Cardiac muscle cell (in vitro differentiated cells and primary cell): ENCODE data around the gene ANKMY1. TPM values are rescaled to one million over a fixed set of nuclear protein-coding genes. Genes with fewer than 3 reads are reported as not detected.

ENCODE experiments used
- DNase-seq, 2 donors: peaks; one replicate each; pipeline versions ENCODE4 v3.0.0 to v3.0.0-alpha.2; 2010 to 2017; ENCODE audit warnings: low read depth in 1 of 2, low spot score in 1 of 2
- H3K27ac ChIP-seq: fragments of 200-600 bp; sonication (generic); 2 replicates; pipeline ENCODE4 v1.5.1; 2016
- H3K27me3 ChIP-seq: fragments of 200-600 bp; sonication (generic); 2 replicates; pipeline ENCODE4 v1.6.0; 2016; ENCODE audit warnings: control low read depth
- H3K36me3 ChIP-seq: fragments of 200-600 bp; sonication (generic); 2 replicates; pipeline ENCODE4 v1.5.1; 2016; ENCODE audit warnings: control low read depth
- H3K4me1 ChIP-seq: fragments of 200-600 bp; sonication (generic); 2 replicates; pipeline ENCODE4 v1.8.1; 2017; ENCODE audit warnings: low read depth, mild to moderate bottlenecking, mixed run types
- H3K4me3 ChIP-seq: fragments of 200-600 bp; sonication (generic); 2 replicates; pipeline ENCODE4 v1.5.1; 2016; ENCODE audit warnings: mild to moderate bottlenecking
- H3K9me3 ChIP-seq: fragments of 200-600 bp; sonication (generic); 2 replicates; pipeline ENCODE4 v1.5.1; 2017; ENCODE audit warnings: low read depth, mild to moderate bottlenecking, control low read depth
- CTCF ChIP-seq: IDR thresholded peaks from 2 replicates; pipeline ENCODE4 v1.5.1; 2012; ENCODE audit warnings: low read depth, mild to moderate bottlenecking, low read length
- polyA plus RNA-seq: library from polyadenylated mRNA; unstranded; fragments of >200 nt; fragmentation: Nextera tagmentation; extraction: Ambion mirVana; gene quantifications from 2 replicates; pipeline ENCODE4 v1.2.1, GENCODE V29; 2016
- total RNA-seq: library from RNA; depleted of rRNA; stranded (reverse); fragments of >200 nt; gene quantifications from 2 replicates; pipeline ENCODE4 v1.2.3, GENCODE V29; 2016

Gene ANKMY1
- total and polyA plus RNA-seq, 2 experiments from 2014 or later = 7.6 to 10.8 TPM

- H3K27ac ChIP-seq = no peak overlapping the region
- peaks cover 45% of the 10 kb centered on the region for H3K4me1 ChIP-seq
- no peaks in the 10 kb centered on the region for H3K36me3 ChIP-seq
- peak overlapping the region; percentile 38 for H3K4me3 ChIP-seq
- H3K9me3 ChIP-seq = no peaks in the 10 kb centered on the region
- no peak for TF ChIP-seq CTCF
- peak in 1 of 2 donors; percentile 40 for DNase-seq
- H3K27me3 ChIP-seq = peaks cover 27% of the 10 kb centered on the region
Measured at GRCh38 chr2:240453461-240454105, 104.2 kb downstream of the ANKMY1 start.

- H3K27ac ChIP-seq = no peak overlapping the region
- peaks cover 27% of the 10 kb centered on the region for H3K27me3 ChIP-seq
- DNase-seq = peak; percentile 60 to 85
- TF ChIP-seq CTCF = no peak
- no peaks in the 10 kb centered on the region for H3K9me3 ChIP-seq
- H3K36me3 ChIP-seq = no peaks in the 10 kb centered on the region
- peaks cover 43% of the 10 kb centered on the region for H3K4me1 ChIP-seq
- H3K4me3 ChIP-seq = peak overlapping the region; percentile 65
Measured at GRCh38 chr2:240452462-240453256, 105.1 kb downstream of the ANKMY1 start.

- DNase-seq = no peak
- H3K9me3 ChIP-seq = no peaks in the 10 kb centered on the region
- no peaks in the 10 kb centered on the region for H3K36me3 ChIP-seq
- no peak for TF ChIP-seq CTCF
- peak overlapping the region; percentile 65 for H3K4me3 ChIP-seq
- H3K27me3 ChIP-seq = peaks cover 27% of the 10 kb centered on the region
- H3K27ac ChIP-seq = no peak overlapping the region
- H3K4me1 ChIP-seq = peaks cover 36% of the 10 kb centered on the region
Measured at GRCh38 chr2:240451791-240452461, 105.9 kb downstream of the ANKMY1 start.

DNA sequence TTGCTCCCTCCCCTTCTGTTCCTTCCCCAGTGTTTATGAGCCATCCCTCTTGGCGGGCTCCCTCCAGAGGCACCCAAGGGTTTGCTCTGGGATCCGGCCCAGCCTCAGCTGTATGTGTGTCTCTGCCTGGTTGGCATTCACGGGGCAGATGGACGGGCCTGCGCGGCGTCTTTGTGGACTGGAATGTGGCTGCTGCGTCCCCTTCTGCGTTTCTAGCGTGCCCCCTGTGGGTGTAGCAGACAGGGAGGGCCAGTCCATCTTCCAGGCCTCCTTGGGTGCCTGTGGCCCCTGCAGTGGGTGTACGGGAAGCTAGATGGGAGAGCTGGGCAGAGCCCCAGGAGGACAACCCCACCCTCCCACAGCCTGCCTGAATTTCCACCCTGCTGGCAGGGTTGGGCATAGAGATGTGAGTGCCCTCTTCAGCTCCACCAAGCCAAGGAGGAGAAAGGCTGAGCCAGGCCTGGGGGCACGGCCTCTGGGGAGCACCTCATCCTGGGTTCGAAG, 106.6 kb downstream of the ANKMY1 start:
- Histone ChIP-seq H3K9me3 (no peaks in the 10 kb centered on the region), H3K27me3 (peaks cover 26% of the 10 kb centered on the region), H3K36me3 (no peaks in the 10 kb centered on the region), H3K4me1 (peaks cover 29% of the 10 kb centered on the region), H3K4me3 (no peak overlapping the region), H3K27ac (no peak overlapping the region)
- no peak for TF ChIP-seq CTCF
- DNase-seq = no peak

- H3K27me3 ChIP-seq = peaks cover 22% of the 10 kb centered on the region
Measured at GRCh38 chr2:240450532-240451107, 107.2 kb downstream of the ANKMY1 start.

More at GRCh38 chr2:240450532-240451107, 107.2 kb downstream of the ANKMY1 start:
- Histone ChIP-seq H3K4me1 (peaks cover 24% of the 10 kb centered on the region), H3K27ac (no peak overlapping the region), H3K4me3 (no peak overlapping the region), H3K36me3 (no peaks in the 10 kb centered on the region), H3K9me3 (no peaks in the 10 kb centered on the region)
- TF ChIP-seq CTCF = no peak
- no peak for DNase-seq
